HG03521 (cell line): ENCODE results near the gene SURF4.

ENCODE experiments used
- ATAC-seq: cut with Tn5 transposase; IDR thresholded peaks from one replicate; pipeline ENCODE4 v1.9.1; 2021; ENCODE audit warnings: mild to moderate bottlenecking, moderate library complexity; ENCODE audit not compliant: unreplicated experiment

Gene SURF4

GRCh38 chr9:133353548-133353947, 22.3 kb downstream of the SURF4 start:
- ATAC-seq, result no peak

GRCh38 chr9:133352635-133353340, 23.1 kb downstream of the SURF4 start:
- no peak for ATAC-seq

GRCh38 chr9:133351908-133352634, 23.8 kb downstream of the SURF4 start:
- ATAC-seq, result no peak

GRCh38 chr9:133351526-133351907, 24.3 kb downstream of the SURF4 start:
- ATAC-seq, result no peak

- ATAC-seq, result no peak
These were observed 25.8 kb downstream of the SURF4 start for GRCh38 chr9:133349965-133350616.

DNA sequence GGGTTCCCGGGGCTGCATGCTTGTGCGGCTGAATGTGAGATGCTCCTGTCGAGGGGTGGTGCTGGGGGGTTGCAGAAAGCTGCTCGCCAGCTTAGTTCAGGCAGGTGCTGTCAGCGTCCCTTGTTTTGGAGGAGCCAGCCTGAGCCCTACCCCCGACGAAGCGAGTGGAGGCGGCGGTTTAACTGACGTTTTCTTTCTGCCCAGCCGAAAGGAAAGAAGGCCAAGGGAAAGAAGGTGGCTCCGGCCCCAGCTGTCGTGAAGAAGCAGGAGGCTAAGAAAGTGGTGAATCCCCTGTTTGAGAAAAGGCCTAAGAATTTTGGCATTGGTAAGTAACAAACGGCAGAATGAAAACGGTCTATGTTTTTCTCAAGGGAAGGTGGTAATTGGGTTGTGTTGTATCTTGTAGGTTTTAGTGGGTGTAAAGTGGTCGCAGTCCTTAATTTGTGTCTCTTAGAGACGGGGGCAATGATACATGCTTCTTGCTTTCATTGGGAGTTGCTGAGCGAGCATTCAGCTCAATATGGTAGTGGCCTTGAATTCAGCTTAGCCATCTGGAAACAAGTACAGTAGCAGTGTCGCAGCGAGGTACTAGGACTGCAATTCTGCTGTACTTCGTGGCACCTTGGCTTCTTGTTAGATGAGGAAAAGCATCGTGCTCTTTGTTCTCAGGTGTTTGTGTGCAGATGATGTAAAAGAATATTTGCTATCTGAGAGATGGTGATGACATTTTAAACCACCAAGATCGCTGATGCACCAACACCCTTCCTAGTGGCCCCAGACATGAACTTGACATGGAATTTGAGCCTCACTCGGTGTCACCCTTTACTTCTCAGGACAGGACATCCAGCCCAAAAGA, 26.9 kb downstream of the SURF4 start:
- ATAC-seq, result no peak

- ATAC-seq, result peak; percentile 63
These were observed 27.7 kb downstream of the SURF4 start, which contains the start of the genes MED22 and RPL7A for GRCh38 chr9:133347985-133348717. Gene MED22, minus strand, starts transcription at chr9:133348131. Its CDS starts 1,469 bp downstream, at chr9:133346662. Gene RPL7A, plus strand, starts transcription at chr9:133348218. Its CDS starts 26 bp downstream, at chr9:133348244.

GRCh38 chr9:133347515-133347984, 28.3 kb downstream of the SURF4 start:
- ATAC-seq, result peak; percentile 35

GRCh38 chr9:133346021-133346785, 29.7 kb downstream of the SURF4 start:
- ATAC-seq, result no peak

DNA sequence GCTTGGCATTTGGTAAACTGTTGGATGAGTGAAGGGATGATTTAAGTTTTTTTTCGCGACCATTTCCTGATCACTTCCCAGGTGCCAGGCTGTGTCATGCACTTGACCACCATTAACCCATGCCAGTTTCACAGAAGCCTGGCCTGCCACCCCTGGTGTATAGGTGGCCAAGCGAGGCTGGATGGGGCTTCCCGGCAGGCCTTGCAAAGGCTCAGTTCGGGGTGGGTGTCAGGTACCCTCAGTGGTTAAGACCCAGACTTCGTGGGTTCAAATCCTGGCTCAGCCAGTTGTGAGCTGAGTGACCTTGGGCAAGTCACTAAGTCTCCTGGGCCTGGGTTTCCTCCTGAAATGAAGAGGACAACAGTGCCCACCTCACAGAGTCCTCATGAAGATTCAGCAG, 30.3 kb downstream of the SURF4 start:
- no peak for ATAC-seq

GRCh38 chr9:133344979-133345378, 30.9 kb downstream of the SURF4 start:
- no peak for ATAC-seq

- no peak for ATAC-seq
These were observed 31.8 kb downstream of the SURF4 start for GRCh38 chr9:133344071-133344470.

DNA sequence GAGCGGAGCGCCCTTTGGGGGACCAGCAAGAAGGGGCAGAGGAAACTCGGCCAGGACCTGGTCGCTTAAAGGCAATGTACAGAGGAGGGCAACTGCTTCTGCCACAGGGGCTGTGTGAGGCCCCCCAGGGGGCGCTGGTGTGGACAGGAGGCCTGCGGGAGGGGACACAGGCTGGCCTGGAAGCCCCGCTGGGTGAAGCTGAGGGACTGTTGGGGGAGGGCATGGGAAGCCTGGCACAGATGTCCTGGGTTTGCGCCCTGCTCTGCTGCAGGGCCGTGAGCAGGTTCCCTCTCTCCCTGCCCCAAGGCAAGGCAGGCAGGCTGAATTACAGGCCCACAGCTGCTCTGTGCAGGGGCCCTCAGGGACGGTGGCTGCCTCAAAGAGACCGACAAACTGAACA, 33.3 kb downstream of the SURF4 start:
- no peak for ATAC-seq

DNA sequence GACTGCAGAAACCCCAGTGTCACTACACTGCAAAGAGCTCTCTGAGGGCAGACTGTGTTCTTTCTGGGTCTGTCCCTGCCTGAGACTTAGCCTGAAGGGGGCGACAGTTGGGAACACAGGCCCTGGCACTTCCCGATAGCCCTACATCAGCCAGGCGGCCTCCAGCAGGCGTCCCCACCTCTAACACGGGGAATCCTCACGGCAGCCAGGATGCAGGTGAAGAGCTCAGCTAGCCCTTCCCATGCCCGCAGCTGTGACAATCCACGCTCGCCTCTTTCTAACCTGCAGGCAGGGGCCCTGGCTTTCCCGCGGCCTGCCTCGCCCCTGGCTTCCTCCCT, 33.8 kb downstream of the SURF4 start:
- ATAC-seq, result no peak

DNA sequence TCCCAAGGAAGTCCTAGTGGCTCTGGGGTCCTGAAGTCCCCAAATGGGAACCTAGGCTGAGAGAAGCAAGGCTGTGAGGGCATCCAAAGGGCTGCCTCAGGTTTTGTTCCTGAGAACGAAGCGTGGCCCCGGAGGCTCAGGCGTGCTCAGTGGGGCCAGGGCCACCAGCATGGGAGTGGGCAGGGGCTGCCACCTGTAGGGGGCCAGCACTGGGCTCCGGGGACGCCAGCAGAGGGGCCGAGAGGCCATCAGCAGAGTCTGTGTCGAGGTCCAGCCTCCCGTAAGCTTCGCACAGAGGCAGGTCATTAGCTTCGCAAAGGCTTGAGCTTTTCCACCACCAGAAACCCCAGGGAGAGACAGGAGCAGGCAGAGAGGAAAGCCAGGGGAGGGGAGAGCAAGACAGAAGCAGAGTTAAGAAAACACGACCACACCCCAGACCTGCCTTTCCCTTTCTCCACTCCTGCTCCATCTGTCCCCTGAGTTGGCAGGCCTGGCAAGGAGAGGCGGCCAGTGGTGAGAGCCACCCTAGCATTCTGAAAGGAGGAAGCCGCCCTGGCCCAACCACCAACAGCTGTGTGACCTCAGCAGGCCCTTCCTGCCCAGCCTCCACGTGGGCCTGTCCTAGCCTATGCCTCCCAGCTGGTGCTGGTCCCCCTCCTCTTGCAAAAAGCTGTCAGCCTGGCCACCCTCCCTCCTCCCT, 34.3 kb downstream of the SURF4 start:
- ATAC-seq, result no peak

DNA sequence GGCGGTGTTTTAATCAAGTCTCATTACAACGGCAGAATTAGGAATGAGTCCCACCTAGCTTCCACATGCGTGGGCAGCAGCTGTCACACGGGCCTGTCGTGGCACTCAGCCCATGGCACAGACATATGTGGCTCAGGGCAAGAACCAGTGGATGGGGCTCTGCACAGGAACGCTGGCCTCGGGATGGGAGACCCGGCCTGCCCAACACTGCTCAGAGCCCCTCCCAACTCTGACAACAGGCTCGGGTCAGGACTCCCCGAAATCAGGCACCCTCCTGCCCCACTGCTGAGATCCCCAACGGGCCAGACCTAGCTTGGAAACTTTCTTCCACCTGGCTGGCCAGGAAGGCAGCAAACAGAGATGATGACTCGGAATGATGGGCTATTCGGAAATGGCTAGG, 34.9 kb downstream of the SURF4 start:
- no peak for ATAC-seq

DNA sequence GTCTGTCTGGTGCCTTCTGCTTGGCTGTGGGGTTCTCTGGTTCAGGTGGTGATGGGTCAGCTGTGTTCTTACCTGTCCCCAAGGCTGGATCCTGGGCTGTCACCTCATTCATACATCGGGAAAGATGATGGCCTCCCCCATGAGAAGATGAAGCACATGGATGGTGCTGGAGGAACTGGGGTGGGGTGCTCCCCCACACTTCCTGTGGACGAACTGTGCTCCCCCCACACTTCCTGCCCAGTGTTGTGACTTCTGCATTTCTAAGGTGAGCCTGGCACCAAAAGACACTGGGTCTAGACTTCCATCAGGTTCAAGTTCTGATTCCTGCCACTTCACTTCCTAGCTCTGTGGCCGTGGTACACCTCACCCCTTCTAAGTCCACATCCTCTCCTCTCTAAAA, 35.6 kb downstream of the SURF4 start:
- no peak for ATAC-seq

DNA sequence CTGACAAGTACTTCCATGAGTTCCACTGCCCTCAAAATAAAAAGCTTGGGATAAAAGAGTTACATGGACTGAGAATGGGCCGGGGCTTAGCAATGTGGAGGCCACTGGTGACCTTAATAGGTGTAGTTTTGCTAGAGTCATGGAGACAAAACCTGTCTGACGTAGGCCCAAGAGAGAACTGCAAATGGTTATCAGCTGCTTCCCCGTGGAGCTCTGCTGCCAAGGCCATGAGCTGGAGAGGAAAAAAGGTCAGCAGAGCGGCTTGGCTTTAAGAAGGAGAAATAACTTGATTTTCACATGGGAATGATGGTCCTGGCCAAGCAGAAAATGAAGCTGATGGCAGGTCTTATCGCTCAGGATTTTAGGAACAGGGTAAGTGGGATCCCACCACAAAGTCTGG, 36.2 kb downstream of the SURF4 start:
- ATAC-seq, result no peak
